C4-2B (cell line): ENCODE data around the gene ZNF35.
"Not testable (repeated sequence)": the region's sequence is repeated elsewhere in the genome, so short reads cannot be mapped to it uniquely, and the experiment has no call there.

Experiments
- H3K27ac ChIP-seq: fragments of 450-650 bp; 2 replicates; pipeline ENCODE4 v1.5.1; 2017
- ZFX ChIP-seq: fragments of 450-650 bp; IDR thresholded peaks from 2 replicates; pipeline ENCODE4 v1.6.1; 2017
- TF ChIP-seq, protein P1 (sequence below): fragments of 450-650 bp; conservative IDR thresholded peaks from 2 replicates; pipeline ENCODE4 v1.5.1; 2017; ENCODE audit warnings: mild to moderate bottlenecking

ZNF35 gene

GRCh38 chr3:44665173-44665572, 16.6 kb downstream of the ZNF35 start:
- TF ChIP-seq ZFX, result no peak
- TF ChIP-seq, protein P1, sequence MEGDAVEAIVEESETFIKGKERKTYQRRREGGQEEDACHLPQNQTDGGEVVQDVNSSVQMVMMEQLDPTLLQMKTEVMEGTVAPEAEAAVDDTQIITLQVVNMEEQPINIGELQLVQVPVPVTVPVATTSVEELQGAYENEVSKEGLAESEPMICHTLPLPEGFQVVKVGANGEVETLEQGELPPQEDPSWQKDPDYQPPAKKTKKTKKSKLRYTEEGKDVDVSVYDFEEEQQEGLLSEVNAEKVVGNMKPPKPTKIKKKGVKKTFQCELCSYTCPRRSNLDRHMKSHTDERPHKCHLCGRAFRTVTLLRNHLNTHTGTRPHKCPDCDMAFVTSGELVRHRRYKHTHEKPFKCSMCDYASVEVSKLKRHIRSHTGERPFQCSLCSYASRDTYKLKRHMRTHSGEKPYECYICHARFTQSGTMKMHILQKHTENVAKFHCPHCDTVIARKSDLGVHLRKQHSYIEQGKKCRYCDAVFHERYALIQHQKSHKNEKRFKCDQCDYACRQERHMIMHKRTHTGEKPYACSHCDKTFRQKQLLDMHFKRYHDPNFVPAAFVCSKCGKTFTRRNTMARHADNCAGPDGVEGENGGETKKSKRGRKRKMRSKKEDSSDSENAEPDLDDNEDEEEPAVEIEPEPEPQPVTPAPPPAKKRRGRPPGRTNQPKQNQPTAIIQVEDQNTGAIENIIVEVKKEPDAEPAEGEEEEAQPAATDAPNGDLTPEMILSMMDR, result no peak
- no peak overlapping the region for H3K27ac ChIP-seq

- TF ChIP-seq ZFX, result no peak
- TF ChIP-seq, protein P1, result no peak
- no peak overlapping the region for H3K27ac ChIP-seq
Measured at GRCh38 chr3:44666346-44666745, 17.8 kb downstream of the ZNF35 start.

DNA sequence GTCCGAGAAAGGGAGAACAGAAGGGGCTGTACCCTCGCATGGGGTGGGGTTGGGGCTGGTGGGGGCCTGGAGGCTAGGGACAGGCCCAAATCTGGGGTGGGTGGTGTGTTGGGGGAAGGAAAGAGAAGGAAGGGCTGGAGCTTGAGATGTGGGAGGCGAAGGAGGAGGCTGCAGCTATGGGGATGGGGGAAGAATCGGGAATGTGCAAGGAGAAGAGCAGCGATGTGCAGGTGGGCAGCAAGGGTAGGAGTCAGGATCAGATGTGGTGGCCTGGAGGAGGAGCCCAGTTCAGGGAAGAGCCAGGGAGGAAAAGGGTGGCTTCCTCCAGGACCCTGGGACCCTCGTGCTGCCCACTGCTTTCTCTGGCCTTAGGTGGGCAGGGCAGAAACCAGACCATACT, 21.2 kb downstream of the ZNF35 start:
- no peak for TF ChIP-seq ZFX
- TF ChIP-seq, protein P1, result no peak
- no peak overlapping the region for H3K27ac ChIP-seq

- H3K27ac ChIP-seq, result not testable (repeated sequence)
Measured at GRCh38 chr3:44673466-44673865, 24.9 kb downstream of the ZNF35 start.

DNA sequence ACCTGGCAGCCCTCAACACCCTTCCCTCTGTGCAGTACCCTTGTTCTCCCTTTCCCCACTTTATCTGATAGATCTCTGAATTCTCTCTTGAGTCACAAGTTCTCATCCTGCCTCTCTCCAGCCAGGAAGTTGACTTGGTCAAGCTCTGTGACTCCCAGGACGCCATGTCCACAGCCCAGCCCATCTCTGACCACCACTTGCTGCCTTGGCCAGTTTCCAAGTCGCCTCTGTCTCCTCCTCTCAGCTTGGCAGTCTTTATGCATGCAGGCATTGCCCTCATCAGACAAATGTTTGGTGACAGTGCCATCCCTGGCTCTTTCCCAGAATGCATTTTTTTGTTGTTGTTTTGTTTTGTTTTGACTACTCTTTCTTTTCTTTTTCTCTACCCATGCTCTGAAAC, 25.7 kb downstream of the ZNF35 start:
- no peak overlapping the region for H3K27ac ChIP-seq
- no peak for TF ChIP-seq ZFX
- TF ChIP-seq, protein P1, result no peak

DNA sequence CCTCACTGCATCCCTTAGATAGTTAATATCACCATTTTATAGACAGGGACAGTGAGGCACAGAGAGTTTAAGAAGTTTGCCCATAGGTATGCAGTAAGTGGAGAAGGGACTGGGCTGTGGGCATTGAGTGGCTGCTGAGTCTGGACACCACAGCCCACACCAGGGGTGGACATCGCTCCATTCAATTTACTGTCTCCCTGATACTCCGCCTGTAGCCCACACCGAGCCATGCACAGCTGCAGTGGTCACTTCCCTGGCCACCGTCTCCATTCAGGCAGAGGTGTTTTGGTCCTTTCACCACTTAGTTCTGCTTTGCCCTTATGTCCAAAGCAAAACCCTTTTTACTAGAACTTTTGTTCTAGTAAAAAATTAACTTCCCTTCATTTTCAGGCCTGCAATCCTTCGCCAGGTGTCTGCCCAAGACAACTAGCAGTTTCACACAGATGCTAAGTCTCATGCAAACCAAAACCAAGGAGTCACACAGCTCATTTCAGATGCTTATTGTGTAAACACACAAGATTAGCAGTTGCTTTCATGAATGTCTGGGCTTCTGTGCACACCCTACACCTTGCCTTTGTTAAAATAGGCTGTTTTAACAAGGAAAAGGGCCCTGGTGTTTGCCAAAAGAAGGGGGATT, 30.1 kb downstream of the ZNF35 start:
- no peak overlapping the region for H3K27ac ChIP-seq
- no peak for TF ChIP-seq ZFX
- TF ChIP-seq, protein P1, result no peak

GRCh38 chr3:44680921-44681455, 32.5 kb downstream of the ZNF35 start:
- H3K27ac ChIP-seq, result no peak overlapping the region
- TF ChIP-seq ZFX, result no peak
- TF ChIP-seq, protein P1, result no peak
